DND-41 (cell line): Measurements from ENCODE around the gene RNF215.

Source experiments
- ATAC-seq: fragments of 200-7000 bp; cut with Tn5 transposase; 3 replicates; pipeline ENCODE4 v1.9.1; 2021; ENCODE audit warnings: low read depth; ENCODE audit not compliant: insufficient read depth
- DNase-seq: peaks from one replicate; pipeline ENCODE4 v3.0.0-alpha.2; 2020
- H2AFZ ChIP-seq: 2 replicates; pipeline ENCODE4 v1.6.0; 2012; ENCODE audit warnings: low read depth, low read length
- H3K27ac ChIP-seq: 2 replicates; pipeline ENCODE4 v1.5.1; 2012; ENCODE audit warnings: low read length, inconsistent platforms
- H3K27me3 ChIP-seq: fragments of 200-600 bp; sonication (generic); 2 replicates; pipeline ENCODE4 v1.6.0; 2012; ENCODE audit warnings: low read length, mild to moderate bottlenecking, inconsistent platforms; ENCODE audit not compliant: insufficient read depth, poor library complexity
- H3K36me3 ChIP-seq: 2 replicates; pipeline ENCODE4 v1.5.1; 2012; ENCODE audit warnings: low read length, inconsistent platforms; ENCODE audit not compliant: insufficient read depth
- H3K4me1 ChIP-seq: 2 replicates; pipeline ENCODE4 v1.5.1; 2012; ENCODE audit warnings: mild to moderate bottlenecking, low read length; ENCODE audit not compliant: insufficient read depth
- H3K4me2 ChIP-seq: 2 replicates; pipeline ENCODE4 v1.6.0; 2012; ENCODE audit warnings: mild to moderate bottlenecking, moderate library complexity, low read length, inconsistent platforms; ENCODE audit not compliant: insufficient read depth
- H3K4me3 ChIP-seq, 2 experiments: fragments of 200-600 bp in 1 of 2; shearing (Covaris generic) in 1 of 2; 2 replicates each; pipeline ENCODE4 v1.5.1; 2012 to 2016; ENCODE audit warnings: inconsistent platforms in 2 of 2, low read length in 2 of 2, mild to moderate bottlenecking in 2 of 2, low read depth in 1 of 2, moderate library complexity in 1 of 2
- H3K79me2 ChIP-seq: 2 replicates; pipeline ENCODE4 v1.6.0; 2012; ENCODE audit warnings: low read length, inconsistent platforms; ENCODE audit not compliant: insufficient read depth
- H3K9ac ChIP-seq: 2 replicates; pipeline ENCODE4 v1.6.0; 2012; ENCODE audit warnings: low read depth, mild to moderate bottlenecking, inconsistent platforms, low read length, moderate library complexity
- H3K9me3 ChIP-seq: 2 replicates; pipeline ENCODE4 v1.5.1; 2012; ENCODE audit warnings: low read length, moderate library complexity, mild to moderate bottlenecking, inconsistent platforms; ENCODE audit not compliant: insufficient read depth, severe bottlenecking
- H4K20me1 ChIP-seq: 2 replicates; pipeline ENCODE4 v1.6.0; 2012; ENCODE audit warnings: low read length; ENCODE audit not compliant: insufficient read depth
- CTCF ChIP-seq: IDR thresholded peaks from 2 replicates; pipeline ENCODE4 v1.5.1; 2012; ENCODE audit warnings: borderline replicate concordance, low read length, moderate library complexity, mild to moderate bottlenecking; ENCODE audit not compliant: poor library complexity, severe bottlenecking; ENCODE audit errors: extremely low read depth
- EZH2 ChIP-seq: IDR thresholded peaks from 3 replicates; pipeline ENCODE4 v1.6.1; 2012; ENCODE audit warnings: borderline replicate concordance, low read depth, mild to moderate bottlenecking, moderate library complexity, low read length, inconsistent platforms; ENCODE audit not compliant: severe bottlenecking

Gene RNF215

GRCh38 chr22:30368420-30368819 is 18.8 kb downstream of the RNF215 start:
- Histone ChIP-seq H3K36me3 (no peaks in the 10 kb centered on the region), H2AFZ (no peak overlapping the region), H3K4me1 (no peaks in the 10 kb centered on the region), H3K9me3 (no peaks in the 10 kb centered on the region), H3K9ac (no peak overlapping the region), H3K79me2 (no peaks in the 10 kb centered on the region), H4K20me1 (peaks cover 6% of the 10 kb centered on the region; the same call in 1 of the 2 replicates), H3K27me3 (no peaks in the 10 kb centered on the region), H3K27ac (no peak overlapping the region), H3K4me3 (no peak overlapping the region), H3K4me2 (no peak overlapping the region)
- no peak for DNase-seq
- no peak for ATAC-seq
- TF ChIP-seq CTCF = no peak
- no peak for TF ChIP-seq EZH2

DNA sequence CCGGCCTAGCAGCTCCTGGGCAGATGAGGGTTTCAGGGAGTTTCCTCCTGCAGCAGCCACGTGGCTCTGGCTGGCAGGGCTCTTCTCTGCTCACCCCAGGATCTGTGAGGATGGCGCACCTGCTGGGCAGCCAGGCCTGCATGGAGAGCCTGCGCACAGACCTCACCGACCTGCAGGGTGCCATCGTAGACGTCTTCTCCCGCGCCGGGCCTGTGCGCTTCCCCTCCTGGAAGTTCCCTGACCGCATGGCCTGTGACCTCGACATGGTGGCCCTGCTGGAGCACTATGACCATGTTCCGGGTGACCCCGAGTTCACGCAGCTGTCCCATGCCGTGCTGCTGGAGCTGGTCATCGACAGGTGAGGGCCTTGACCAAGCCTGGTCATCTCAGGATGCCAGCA is 21.3 kb downstream of the RNF215 start:
- H3K27ac ChIP-seq = no peak overlapping the region
- H3K79me2 ChIP-seq = no peaks in the 10 kb centered on the region
- no peaks in the 10 kb centered on the region for H3K36me3 ChIP-seq
- no peak overlapping the region for H3K9ac ChIP-seq
- H3K27me3 ChIP-seq = no peaks in the 10 kb centered on the region
- ATAC-seq = no peak
- no peak overlapping the region for H3K4me2 ChIP-seq
- H3K4me1 ChIP-seq = peaks cover 5% of the 10 kb centered on the region; the same call in 1 of the 2 replicates
- DNase-seq = no peak
- H2AFZ ChIP-seq = no peak overlapping the region
- 0 out of 2 replicates have a peak, but pooled peaks cover 1% of the 10 kb centered on the region for H4K20me1 ChIP-seq
- TF ChIP-seq EZH2 (no peak), CTCF (no peak)
- H3K9me3 ChIP-seq = no peaks in the 10 kb centered on the region
- H3K4me3 ChIP-seq = no peak overlapping the region

DNA sequence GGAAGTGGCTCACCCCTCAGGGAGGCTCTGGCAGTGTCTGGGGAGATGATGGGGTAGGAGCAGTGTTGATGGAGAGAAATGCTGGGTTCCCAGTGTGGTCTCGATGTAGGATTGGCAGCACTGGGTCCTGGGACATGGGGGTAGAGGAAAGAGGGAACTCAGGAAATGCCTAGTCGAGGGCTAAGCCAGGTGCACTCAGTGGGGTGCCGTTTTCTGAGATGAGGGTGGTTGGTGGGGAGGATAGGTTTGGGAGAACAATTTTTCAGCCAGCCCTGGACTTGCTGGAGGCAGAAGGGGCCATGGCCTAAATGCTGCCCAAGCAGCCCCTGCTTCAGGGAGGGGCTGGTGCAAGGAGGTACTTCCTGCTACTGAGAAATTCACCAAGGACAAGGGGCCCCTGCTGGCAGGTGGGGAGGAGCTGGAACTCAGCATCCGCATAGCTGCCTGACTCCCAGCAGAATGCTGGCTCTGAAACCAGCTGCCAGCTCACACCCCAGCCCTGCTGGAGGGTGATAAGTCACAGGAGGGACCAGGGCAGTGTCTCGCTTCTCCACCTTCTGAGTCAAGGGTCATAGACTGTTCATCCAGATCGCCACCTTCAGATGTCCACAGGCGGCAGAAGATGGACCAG is 24.4 kb downstream of the RNF215 start:
- H3K36me3 ChIP-seq = no peaks in the 10 kb centered on the region
- no peak overlapping the region for H3K4me2 ChIP-seq
- H3K27ac ChIP-seq = no peak overlapping the region; the same call in 1 of the 2 replicates
- no peaks in the 10 kb centered on the region for H3K79me2 ChIP-seq
- no peaks in the 10 kb centered on the region for H3K27me3 ChIP-seq
- DNase-seq = no peak
- H2AFZ ChIP-seq = no peak overlapping the region
- TF ChIP-seq CTCF (no peak), EZH2 (no peak)
- peaks cover 9% of the 10 kb centered on the region; the same call in 1 of the 2 replicates for H3K4me1 ChIP-seq
- no peaks in the 10 kb centered on the region for H3K9me3 ChIP-seq
- peak; percentile 30 for ATAC-seq
- no peak overlapping the region for H3K9ac ChIP-seq
- H3K4me3 ChIP-seq = no peak overlapping the region
- H4K20me1 ChIP-seq = no peaks in the 10 kb centered on the region
